WI38 (cell line): ENCODE results near the gene VWA5B1.

Source experiments
- H3K4me3 ChIP-seq: 2 replicates; pipeline ENCODE4 v1.5.1; 2011; ENCODE audit warnings: low read depth, mild to moderate bottlenecking, control low read depth, low read length
- CTCF ChIP-seq: IDR thresholded peaks from 2 replicates; pipeline ENCODE4 v1.5.1; 2012; ENCODE audit warnings: low read depth, mild to moderate bottlenecking, control low read depth, low read length

The VWA5B1 gene

DNA sequence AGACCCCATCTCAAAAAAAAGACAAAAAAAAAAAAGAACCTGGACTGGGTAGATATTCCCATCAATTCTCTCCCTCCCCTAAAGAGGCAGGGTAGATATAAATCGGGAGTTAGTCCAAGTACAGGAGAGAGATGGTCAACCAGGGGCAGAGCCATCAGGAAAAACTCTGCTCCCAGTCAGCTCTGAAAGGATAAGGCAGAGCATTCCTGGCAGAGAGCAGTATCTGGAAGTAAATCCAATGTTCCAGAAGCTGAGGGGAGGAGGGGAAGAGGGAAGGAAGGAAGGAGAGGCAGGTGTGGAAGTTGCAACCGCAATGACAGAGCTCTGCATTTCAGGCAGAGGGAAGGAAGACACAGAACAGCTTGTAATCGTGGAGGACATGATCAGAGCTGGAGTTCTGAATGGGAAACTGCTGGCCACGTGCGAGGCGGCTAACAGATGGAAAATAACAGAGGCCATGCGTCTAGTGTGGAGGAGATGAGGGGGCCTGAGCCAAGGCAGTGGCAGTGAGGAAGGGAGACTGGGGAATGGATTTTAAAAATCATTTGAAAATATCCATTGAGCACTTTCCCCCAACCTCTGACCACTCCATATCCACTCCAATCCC is 15.3 kb upstream of the VWA5B1 start:
- TF ChIP-seq CTCF = no peak
- no peak overlapping the region for H3K4me3 ChIP-seq

- H3K4me3 ChIP-seq = no peak overlapping the region
- TF ChIP-seq CTCF = no peak
Observed at GRCh38 chr1:20276485-20277159, 14.1 kb upstream of the VWA5B1 start.

GRCh38 chr1:20278692-20279130 is 12.0 kb upstream of the VWA5B1 start:
- TF ChIP-seq CTCF = no peak

DNA sequence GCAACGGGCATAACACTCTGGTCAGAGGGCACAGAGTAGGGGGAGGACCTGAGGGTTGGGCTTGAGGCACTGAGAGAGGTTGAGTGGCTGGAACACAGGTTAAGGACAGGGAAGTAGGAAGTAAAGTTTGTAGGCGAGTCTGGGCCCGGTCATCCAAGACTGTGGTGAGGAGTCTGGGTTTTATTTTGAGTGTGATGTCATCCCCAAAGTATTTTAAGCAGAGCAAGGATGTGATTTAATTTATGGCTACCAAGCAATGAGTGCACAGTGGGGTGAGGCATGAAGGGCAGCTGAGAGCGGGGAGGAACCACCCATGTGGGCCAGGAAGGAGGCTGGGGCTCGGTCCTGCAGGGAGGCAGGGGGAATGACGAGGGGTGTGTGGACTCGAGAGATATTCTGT is 11.2 kb upstream of the VWA5B1 start:
- no peak for TF ChIP-seq CTCF
- no peak overlapping the region for H3K4me3 ChIP-seq

More at GRCh38 chr1:20278692-20279130, 12.0 kb upstream of the VWA5B1 start:
- no peak overlapping the region for H3K4me3 ChIP-seq

DNA sequence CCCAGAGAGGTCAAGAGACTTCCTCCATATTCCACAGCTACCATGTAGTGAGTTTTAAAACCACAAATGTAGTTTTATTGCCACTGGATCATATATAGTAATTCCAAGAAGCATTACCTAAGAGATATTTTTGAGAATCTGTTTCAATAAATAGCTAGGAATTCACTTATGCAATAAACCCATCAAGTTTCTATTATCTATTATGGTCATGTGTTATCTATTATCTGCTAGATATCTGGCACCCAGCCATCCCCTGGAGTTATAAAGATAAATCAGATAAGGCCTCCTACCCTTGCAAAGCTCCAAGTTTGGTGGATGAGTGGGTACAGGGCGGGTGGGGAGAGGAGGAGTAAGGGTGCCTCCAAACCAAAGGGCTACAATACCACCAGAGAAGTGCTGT is 10.3 kb upstream of the VWA5B1 start:
- no peak for TF ChIP-seq CTCF
- no peak overlapping the region for H3K4me3 ChIP-seq

DNA sequence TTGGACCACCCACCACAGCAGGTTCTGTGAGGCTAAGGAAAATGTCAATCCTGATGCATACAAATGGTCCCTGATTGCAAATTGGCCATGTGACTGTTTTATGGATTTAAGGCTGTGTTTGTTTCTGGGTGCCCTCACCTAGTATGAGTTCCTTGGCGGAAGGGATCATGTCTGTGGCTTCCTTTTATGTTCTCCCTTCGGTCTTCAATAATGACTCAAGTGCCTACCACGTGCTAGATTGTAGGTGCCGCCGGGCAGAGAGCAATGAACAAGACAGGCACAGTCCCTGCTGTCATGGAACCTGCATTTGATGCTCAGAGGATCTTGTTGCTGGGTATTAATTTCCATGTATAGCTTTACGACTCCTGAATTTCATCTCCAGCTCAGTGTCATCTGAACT is 9.8 kb upstream of the VWA5B1 start:
- H3K4me3 ChIP-seq = no peak overlapping the region
- TF ChIP-seq CTCF = no peak

DNA sequence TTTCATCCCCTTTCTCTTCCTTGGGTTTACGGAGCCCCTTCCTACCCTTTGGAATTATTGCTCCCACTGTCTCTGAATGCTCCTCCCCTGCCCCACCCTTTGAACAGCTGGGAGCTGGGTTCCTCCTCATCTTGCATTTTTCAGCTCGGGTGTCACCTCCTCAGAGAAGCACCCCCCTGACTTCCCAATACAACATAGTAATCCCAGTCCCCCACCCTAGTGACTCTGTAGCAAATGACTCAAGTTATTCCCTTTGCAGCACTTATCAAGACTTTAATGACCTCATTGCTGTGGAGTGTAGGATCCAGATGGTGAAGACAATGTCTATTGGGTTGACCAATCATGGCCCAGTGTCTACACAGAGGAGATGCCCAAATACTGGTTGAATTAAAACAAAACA is 8.9 kb upstream of the VWA5B1 start:
- no peak overlapping the region for H3K4me3 ChIP-seq
- TF ChIP-seq CTCF = no peak
